ENCODE data around the gene FRRS1.

FRRS1 gene

GRCh38 chr1:99670583-99670982 is 95.9 kb downstream of the FRRS1 start:
- TF ChIP-seq ZFX (IDR thresholded peaks at IDR 0.05) (no peak), CTCF (conservative IDR thresholded peaks at IDR 0.05) (no peak)
- no peak overlapping the region for H3K27ac ChIP-seq

- no peak for TF ChIP-seq CTCF (conservative IDR thresholded peaks at IDR 0.05)
- no peak for TF ChIP-seq ZFX (IDR thresholded peaks at IDR 0.05)
- H3K27ac ChIP-seq: no peak overlapping the region
Observed at GRCh38 chr1:99669821-99670220, 96.6 kb downstream of the FRRS1 start.

GRCh38 chr1:99669376-99669775 is 97.1 kb downstream of the FRRS1 start:
- TF ChIP-seq CTCF (conservative IDR thresholded peaks at IDR 0.05): no peak
- TF ChIP-seq ZFX (IDR thresholded peaks at IDR 0.05): no peak
- H3K27ac ChIP-seq: no peak overlapping the region

GRCh38 chr1:99665212-99665611 is 101.2 kb downstream of the FRRS1 start:
- TF ChIP-seq ZFX (IDR thresholded peaks at IDR 0.05) (no peak), CTCF (conservative IDR thresholded peaks at IDR 0.05) (no peak)
- H3K27ac ChIP-seq: no peak overlapping the region

GRCh38 chr1:99663501-99663900 is 102.9 kb downstream of the FRRS1 start:
- no peak overlapping the region for H3K27ac ChIP-seq
- TF ChIP-seq CTCF (conservative IDR thresholded peaks at IDR 0.05) (no peak), ZFX (IDR thresholded peaks at IDR 0.05) (no peak)

- H3K27ac ChIP-seq: no peak overlapping the region
- TF ChIP-seq ZFX (IDR thresholded peaks at IDR 0.05): no peak
- TF ChIP-seq CTCF (conservative IDR thresholded peaks at IDR 0.05): no peak
Observed at GRCh38 chr1:99662539-99663080, 103.8 kb downstream of the FRRS1 start.

GRCh38 chr1:99661780-99662179 is 104.7 kb downstream of the FRRS1 start:
- H3K27ac ChIP-seq: no peak overlapping the region
- no peak for TF ChIP-seq ZFX (IDR thresholded peaks at IDR 0.05)
- no peak for TF ChIP-seq CTCF (conservative IDR thresholded peaks at IDR 0.05)

Data from C4-2B (cell line).